Measurements from ENCODE around the gene TRIM49D1.
"Not testable (repeated sequence)": the region's sequence is repeated elsewhere in the genome, so short reads cannot be mapped to it uniquely, and the experiment has no call there.

DNA sequence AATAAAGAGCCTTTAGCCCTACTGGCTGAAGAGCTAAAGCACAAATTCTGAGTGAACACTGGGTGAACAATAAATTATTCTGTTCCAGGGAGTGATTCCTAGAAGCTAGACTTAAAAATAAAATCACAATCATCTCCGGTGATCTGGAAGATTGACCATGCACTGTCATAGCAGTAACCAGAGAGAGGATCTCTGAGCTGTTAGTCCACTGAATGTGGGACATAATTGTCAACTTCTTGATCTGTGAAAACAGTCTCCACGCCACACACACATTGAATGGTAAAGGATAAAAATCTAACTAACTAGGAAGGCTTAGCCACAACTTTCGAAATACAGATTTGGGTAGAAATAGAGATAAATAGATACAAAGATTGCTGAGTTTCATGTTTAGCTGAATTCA, 28.8 kb downstream of the TRIM49D1 start:
- TF ChIP-seq, protein P1, sequence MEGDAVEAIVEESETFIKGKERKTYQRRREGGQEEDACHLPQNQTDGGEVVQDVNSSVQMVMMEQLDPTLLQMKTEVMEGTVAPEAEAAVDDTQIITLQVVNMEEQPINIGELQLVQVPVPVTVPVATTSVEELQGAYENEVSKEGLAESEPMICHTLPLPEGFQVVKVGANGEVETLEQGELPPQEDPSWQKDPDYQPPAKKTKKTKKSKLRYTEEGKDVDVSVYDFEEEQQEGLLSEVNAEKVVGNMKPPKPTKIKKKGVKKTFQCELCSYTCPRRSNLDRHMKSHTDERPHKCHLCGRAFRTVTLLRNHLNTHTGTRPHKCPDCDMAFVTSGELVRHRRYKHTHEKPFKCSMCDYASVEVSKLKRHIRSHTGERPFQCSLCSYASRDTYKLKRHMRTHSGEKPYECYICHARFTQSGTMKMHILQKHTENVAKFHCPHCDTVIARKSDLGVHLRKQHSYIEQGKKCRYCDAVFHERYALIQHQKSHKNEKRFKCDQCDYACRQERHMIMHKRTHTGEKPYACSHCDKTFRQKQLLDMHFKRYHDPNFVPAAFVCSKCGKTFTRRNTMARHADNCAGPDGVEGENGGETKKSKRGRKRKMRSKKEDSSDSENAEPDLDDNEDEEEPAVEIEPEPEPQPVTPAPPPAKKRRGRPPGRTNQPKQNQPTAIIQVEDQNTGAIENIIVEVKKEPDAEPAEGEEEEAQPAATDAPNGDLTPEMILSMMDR (IDR thresholded peaks at IDR 0.05): not testable (repeated sequence)
- not testable (repeated sequence) for TF ChIP-seq POLR2A (IDR thresholded peaks at IDR 0.05)

Data from lower leg skin (tissue), 3 donors.